ENCODE measurements around the gene CBR3. TPM values are rescaled to one million over a fixed set of nuclear protein-coding genes. Genes with fewer than 3 reads are reported as not detected.

Gene CBR3
- total RNA-seq, 1 donor from 2014 or later, result 1.6 TPM

DNA sequence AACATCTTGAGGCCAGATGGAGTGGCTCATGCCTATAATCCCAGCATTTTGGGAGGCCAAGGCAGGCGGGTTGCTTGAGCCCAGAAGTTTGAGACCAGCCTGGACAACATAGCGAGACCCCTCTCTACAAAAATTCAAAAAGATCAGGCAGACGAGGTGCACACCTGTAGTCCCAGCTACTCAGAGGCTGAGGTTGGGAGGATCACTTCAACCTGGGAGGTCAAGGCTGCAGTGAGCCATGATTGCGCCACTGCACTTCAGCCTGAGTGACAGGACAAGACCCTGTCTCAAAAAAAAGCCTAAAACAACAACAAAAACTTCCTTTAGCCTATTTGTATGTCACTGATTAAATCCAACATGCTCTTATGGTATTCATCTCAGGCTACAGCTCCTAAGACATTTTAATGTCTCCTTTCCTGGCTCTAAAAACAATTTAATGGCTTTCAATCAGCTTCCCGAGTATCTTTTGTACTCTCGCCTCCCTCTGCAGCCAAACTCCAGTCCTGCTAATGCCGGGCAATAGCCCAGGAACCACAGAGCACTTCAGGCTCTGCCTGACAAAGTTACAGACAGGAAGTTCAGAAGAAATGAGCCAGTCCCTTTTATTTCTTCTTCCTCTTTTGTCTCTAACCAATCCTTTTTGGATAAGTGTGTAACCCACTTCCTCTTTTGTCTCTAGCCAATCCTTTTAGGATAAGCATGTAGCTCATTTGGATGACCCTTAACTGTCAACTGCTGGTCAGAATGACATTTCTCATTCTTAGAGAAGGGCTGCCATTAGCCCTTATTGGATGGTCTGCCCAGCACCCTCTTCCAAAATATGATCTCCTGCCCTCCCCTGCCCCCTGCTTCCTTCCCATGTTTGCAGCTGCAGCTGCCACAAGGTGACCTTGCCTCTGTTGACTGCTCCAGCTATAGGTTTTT is 15.2 kb downstream of the CBR3 start:
- Histone ChIP-seq H3K36me3 (ENCODE audit: control insufficient read depth in 3 of 3, insufficient read depth in 3 of 3, low read length in 3 of 3) (peaks cover 0 to 2% (median 0%) of the 10 kb centered on the region in 3 donors), H3K4me1 (ENCODE audit: control insufficient read depth in 3 of 3, insufficient read depth in 3 of 3, low read length in 3 of 3) (peaks cover 9 to 11% (median 10%) of the 10 kb centered on the region in 3 donors), H3K9ac (ENCODE audit: low read depth in 1 of 3, low read length in 3 of 3) (peak overlapping the region in 2 of 3 donors; percentile 17 to 43), H3K27me3 (ENCODE audit: control insufficient read depth in 3 of 3, insufficient read depth in 3 of 3, low read length in 3 of 3) (no peaks in the 10 kb centered on the region), H3K9me3 (ENCODE audit: control insufficient read depth in 3 of 3, low read length in 3 of 3) (peaks cover 0 to 5% (median 0%) of the 10 kb centered on the region in 3 donors), H3K4me3 (ENCODE audit: low read length in 3 of 3) (peak overlapping the region in 2 of 3 donors; percentile 17 to 38), H3K27ac (ENCODE audit: low read depth, low read length) (peak overlapping the region; percentile 68)

DNA sequence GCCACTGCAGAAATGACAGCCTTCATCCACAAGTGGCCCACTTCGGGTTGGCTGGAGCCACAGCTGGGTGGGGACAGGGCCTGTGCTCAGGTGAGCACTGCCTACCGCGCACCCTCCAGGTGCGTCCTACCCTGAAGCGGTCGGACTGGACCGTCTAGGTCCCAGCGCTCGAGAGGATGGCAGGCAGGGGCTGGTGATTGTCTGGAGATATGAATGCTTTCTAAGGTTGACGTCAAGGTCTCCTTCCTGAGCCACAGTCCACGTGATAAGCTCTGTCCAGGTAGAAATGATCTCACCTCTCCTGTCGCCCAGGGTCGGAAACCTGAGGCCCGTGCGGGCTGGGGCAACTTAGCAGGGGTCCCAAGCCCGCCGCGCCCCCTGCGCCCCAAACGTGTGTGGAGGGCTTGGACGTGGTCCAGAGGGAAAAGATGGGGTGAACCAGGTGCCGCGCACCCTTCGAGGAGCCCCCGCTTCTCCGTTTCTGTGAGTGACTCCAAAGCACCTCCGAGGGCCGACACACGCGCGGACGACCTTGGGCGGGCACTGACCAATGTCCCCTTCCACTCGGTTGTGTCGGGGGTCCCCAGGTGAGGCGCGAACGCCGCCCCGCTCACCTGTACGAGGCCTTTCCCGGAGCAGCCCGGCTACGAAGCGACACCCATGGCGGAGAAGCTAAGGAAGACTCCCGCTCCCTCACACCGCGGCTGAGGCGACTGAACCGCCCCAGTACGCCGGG is 20.9 kb downstream of the CBR3 start:
- peak overlapping the region; percentile 82 to 93 (median 90) for H3K9ac ChIP-seq (ENCODE audit: low read depth in 1 of 3, low read length in 3 of 3)
- no peaks in the 10 kb centered on the region for H3K36me3 ChIP-seq (ENCODE audit: control insufficient read depth in 3 of 3, insufficient read depth in 3 of 3, low read length in 3 of 3)
- peak overlapping the region; percentile 79 to 93 (median 87) for H3K4me3 ChIP-seq (ENCODE audit: low read length in 3 of 3)
- H3K4me1 ChIP-seq (ENCODE audit: control insufficient read depth in 3 of 3, insufficient read depth in 3 of 3, low read length in 3 of 3), result peaks cover 8 to 17% (median 13%) of the 10 kb centered on the region in 3 donors
- peak overlapping the region; percentile 76 for H3K27ac ChIP-seq (ENCODE audit: low read depth, low read length)
- H3K9me3 ChIP-seq (ENCODE audit: control insufficient read depth in 3 of 3, low read length in 3 of 3), result peaks cover 0 to 5% (median 0%) of the 10 kb centered on the region in 3 donors
- no peaks in the 10 kb centered on the region for H3K27me3 ChIP-seq (ENCODE audit: control insufficient read depth in 3 of 3, insufficient read depth in 3 of 3, low read length in 3 of 3)

DNA sequence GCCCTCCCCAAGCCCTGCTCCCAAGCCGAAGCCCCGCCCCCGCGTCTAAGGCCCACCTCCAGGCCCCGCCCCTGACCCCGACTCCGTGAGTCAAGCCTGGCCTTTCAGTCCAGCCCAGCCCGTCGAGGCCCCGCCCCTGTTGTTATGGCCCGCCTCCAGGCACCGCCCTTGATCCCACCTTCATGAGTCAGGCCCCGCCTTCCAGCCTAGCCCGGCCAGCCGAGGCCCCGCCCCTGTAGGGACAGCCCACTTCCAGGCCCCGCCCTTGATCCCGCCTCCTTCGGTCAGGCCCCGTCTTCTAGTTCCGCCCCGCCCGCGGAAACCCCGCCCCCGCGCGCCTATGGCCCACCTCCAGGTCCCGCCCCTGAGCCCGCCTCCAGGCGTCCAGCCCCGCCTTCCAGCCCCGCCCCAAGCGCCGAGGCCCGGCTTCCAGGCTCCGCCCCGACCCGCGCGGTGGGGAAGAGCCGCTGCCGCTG is 21.5 kb downstream of the CBR3 start:
- Histone ChIP-seq H3K4me1 (ENCODE audit: control insufficient read depth in 3 of 3, insufficient read depth in 3 of 3, low read length in 3 of 3) (peaks cover 8 to 20% (median 12%) of the 10 kb centered on the region in 3 donors), H3K9ac (ENCODE audit: low read depth in 1 of 3, low read length in 3 of 3) (peak overlapping the region; percentile 82 to 93 (median 90)), H3K36me3 (ENCODE audit: control insufficient read depth in 3 of 3, insufficient read depth in 3 of 3, low read length in 3 of 3) (no peaks in the 10 kb centered on the region), H3K27ac (ENCODE audit: low read depth, low read length) (peak overlapping the region; percentile 76), H3K4me3 (ENCODE audit: low read length in 3 of 3) (peak overlapping the region; percentile 79 to 93 (median 87)), H3K27me3 (ENCODE audit: control insufficient read depth in 3 of 3, insufficient read depth in 3 of 3, low read length in 3 of 3) (no peaks in the 10 kb centered on the region), H3K9me3 (ENCODE audit: control insufficient read depth in 3 of 3, low read length in 3 of 3) (peaks cover 0 to 5% (median 0%) of the 10 kb centered on the region in 3 donors)

DNA sequence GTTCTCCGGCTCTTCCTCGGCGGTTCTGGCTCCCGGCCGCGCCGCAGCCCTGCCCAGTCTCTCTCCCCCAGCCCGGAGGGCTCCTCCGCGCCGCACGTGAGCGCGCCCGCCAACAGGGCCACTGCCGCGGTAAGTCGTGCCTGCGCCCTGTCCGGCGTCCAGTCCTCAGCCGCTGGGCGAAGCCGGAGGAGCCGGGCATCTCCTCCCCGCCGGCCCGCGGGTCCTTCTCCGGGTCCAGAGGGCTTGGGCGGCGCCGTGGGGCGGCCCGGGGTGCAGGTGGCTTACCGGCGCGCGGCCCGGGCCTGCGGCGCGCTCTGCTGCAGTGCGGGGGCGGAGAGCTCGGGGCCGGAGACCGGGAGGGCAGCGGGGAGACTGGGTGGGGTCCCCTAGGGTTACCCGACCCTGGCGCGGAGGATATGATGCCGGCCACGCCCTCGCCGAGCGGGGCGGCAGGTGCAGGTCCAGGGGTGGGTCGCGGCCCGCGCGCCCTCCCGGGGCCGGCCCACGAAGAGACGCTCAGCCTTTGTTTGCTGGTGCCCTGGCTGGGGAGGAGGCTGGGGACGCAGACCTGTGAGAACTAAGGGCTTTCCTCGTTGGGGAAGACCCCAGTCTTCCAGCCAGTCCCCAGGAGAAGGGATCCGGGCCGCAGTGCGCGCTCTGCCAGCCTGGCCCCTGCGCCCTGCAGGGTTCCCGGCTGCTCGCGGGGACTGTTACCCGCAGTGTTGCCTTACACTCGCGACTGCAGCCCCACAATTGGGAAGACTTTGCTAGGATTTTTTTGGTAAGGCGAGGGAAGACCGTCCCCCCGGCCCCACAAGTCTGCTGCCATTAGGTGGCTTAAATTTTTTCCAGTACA is 22.2 kb downstream of the CBR3 start, which contains the start of gene DOP1B:
Gene DOP1B, plus strand, starts transcription at position 10 of the 856 bp plus-strand sequence. CDS start 7,910 bp downstream, outside the sequence.
- Histone ChIP-seq H3K27me3 (ENCODE audit: control insufficient read depth in 3 of 3, insufficient read depth in 3 of 3, low read length in 3 of 3) (no peaks in the 10 kb centered on the region), H3K27ac (ENCODE audit: low read depth, low read length) (peak within 1 kb of the TSS; percentile 76), H3K36me3 (ENCODE audit: control insufficient read depth in 3 of 3, insufficient read depth in 3 of 3, low read length in 3 of 3) (no peaks in the 10 kb centered on the region), H3K9ac (ENCODE audit: low read depth in 1 of 3, low read length in 3 of 3) (peak within 1 kb of the TSS; percentile 82 to 93 (median 90)), H3K4me3 (ENCODE audit: low read length in 3 of 3) (peak within 1 kb of the TSS; percentile 79 to 93 (median 87)), H3K4me1 (ENCODE audit: control insufficient read depth in 3 of 3, insufficient read depth in 3 of 3, low read length in 3 of 3) (peaks cover 8 to 20% (median 12%) of the 10 kb centered on the region in 3 donors), H3K9me3 (ENCODE audit: control insufficient read depth in 3 of 3, low read length in 3 of 3) (peaks cover 0 to 5% (median 0%) of the 10 kb centered on the region in 3 donors)

DNA sequence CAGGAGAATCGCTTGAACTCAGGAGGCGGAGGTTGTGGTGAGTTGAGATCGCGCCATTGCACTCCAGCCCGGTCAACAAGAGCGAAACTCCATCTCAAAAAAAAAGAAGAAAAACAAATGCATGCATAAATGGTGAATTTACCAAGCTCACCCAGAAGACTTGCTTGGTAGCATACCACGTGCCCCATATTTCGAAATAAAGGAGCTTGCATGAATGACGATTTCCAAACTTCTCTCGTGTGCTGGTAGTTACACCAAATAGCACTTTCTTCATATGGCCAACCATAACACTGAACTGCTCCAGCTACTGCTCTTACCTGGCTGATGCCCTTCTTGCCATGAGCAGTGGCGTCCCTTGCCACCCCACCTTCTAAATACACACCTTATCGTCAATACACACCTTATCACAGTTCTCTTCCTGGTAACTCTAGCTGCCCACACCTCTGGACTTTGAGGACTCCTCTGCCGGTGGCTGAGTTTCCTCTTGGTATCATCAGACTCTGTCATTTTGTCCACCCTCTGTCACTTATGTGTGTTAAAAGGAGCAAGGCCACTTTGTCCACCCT is 24.6 kb downstream of the CBR3 start:
- Histone ChIP-seq H3K36me3 (ENCODE audit: control insufficient read depth in 3 of 3, insufficient read depth in 3 of 3, low read length in 3 of 3) (no peaks in the 10 kb centered on the region), H3K27me3 (ENCODE audit: control insufficient read depth in 3 of 3, insufficient read depth in 3 of 3, low read length in 3 of 3) (no peaks in the 10 kb centered on the region), H3K9me3 (ENCODE audit: control insufficient read depth in 3 of 3, low read length in 3 of 3) (no peaks in the 10 kb centered on the region), H3K4me3 (ENCODE audit: low read length in 3 of 3) (no peak overlapping the region), H3K4me1 (ENCODE audit: control insufficient read depth in 3 of 3, insufficient read depth in 3 of 3, low read length in 3 of 3) (peaks cover 8 to 28% (median 17%) of the 10 kb centered on the region in 3 donors), H3K9ac (ENCODE audit: low read depth in 1 of 3, low read length in 3 of 3) (no peak overlapping the region), H3K27ac (ENCODE audit: low read depth, low read length) (no peak overlapping the region)

DNA sequence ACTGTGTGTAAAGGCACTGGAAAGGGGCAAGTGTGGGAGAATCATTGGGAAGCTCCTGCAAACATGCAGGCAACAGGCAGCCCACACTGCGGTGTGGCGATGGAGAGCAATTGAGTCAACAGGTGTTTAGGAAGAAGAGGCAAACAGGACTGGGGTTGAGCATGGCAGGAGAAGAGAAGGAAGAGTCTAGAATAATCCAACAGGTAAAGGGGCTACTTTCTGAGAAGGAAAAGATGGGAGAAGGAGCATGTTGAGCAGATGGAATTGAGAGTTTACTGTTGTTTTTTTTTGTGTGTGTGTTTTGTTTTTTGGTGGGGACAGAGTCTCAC is 25.9 kb downstream of the CBR3 start:
- Histone ChIP-seq H3K27ac (ENCODE audit: low read depth, low read length) (no peak overlapping the region), H3K36me3 (ENCODE audit: control insufficient read depth in 3 of 3, insufficient read depth in 3 of 3, low read length in 3 of 3) (peaks cover 0 to 4% (median 3%) of the 10 kb centered on the region in 3 donors), H3K4me3 (ENCODE audit: low read length in 3 of 3) (no peak overlapping the region), H3K9ac (ENCODE audit: low read depth in 1 of 3, low read length in 3 of 3) (no peak overlapping the region), H3K27me3 (ENCODE audit: control insufficient read depth in 3 of 3, insufficient read depth in 3 of 3, low read length in 3 of 3) (no peaks in the 10 kb centered on the region), H3K9me3 (ENCODE audit: control insufficient read depth in 3 of 3, low read length in 3 of 3) (no peaks in the 10 kb centered on the region), H3K4me1 (ENCODE audit: control insufficient read depth in 3 of 3, insufficient read depth in 3 of 3, low read length in 3 of 3) (peaks cover 4 to 22% (median 11%) of the 10 kb centered on the region in 3 donors)

DNA sequence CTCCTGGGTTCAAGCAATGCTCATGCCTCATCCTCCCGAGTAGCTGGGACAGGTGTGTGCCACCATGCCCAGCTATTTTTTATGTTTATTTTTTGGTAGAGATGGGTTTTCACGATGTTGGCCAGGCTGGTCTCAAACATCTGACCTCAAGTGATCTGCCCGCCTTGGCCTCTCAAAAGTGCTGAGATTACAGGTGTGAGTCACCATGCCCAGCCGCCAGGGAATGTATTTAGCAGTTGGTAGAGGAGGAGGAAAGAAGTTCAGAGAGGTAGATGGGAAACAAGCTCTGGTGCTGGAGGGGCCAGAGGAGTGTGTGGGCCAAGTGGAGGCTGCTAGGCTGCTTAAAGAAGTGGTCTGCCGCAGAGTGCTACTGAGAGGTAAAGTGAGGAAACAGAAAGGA is 27.8 kb downstream of the CBR3 start:
- Histone ChIP-seq H3K9ac (ENCODE audit: low read depth in 1 of 3, low read length in 3 of 3) (no peak overlapping the region), H3K4me1 (ENCODE audit: control insufficient read depth in 3 of 3, insufficient read depth in 3 of 3, low read length in 3 of 3) (peaks cover 4 to 19% (median 9%) of the 10 kb centered on the region in 3 donors), H3K4me3 (ENCODE audit: low read length in 3 of 3) (no peak overlapping the region), H3K9me3 (ENCODE audit: control insufficient read depth in 3 of 3, low read length in 3 of 3) (no peaks in the 10 kb centered on the region), H3K27ac (ENCODE audit: low read depth, low read length) (no peak overlapping the region), H3K27me3 (ENCODE audit: control insufficient read depth in 3 of 3, insufficient read depth in 3 of 3, low read length in 3 of 3) (no peaks in the 10 kb centered on the region), H3K36me3 (ENCODE audit: control insufficient read depth in 3 of 3, insufficient read depth in 3 of 3, low read length in 3 of 3) (peaks cover 0 to 5% (median 4%) of the 10 kb centered on the region in 3 donors)

DNA sequence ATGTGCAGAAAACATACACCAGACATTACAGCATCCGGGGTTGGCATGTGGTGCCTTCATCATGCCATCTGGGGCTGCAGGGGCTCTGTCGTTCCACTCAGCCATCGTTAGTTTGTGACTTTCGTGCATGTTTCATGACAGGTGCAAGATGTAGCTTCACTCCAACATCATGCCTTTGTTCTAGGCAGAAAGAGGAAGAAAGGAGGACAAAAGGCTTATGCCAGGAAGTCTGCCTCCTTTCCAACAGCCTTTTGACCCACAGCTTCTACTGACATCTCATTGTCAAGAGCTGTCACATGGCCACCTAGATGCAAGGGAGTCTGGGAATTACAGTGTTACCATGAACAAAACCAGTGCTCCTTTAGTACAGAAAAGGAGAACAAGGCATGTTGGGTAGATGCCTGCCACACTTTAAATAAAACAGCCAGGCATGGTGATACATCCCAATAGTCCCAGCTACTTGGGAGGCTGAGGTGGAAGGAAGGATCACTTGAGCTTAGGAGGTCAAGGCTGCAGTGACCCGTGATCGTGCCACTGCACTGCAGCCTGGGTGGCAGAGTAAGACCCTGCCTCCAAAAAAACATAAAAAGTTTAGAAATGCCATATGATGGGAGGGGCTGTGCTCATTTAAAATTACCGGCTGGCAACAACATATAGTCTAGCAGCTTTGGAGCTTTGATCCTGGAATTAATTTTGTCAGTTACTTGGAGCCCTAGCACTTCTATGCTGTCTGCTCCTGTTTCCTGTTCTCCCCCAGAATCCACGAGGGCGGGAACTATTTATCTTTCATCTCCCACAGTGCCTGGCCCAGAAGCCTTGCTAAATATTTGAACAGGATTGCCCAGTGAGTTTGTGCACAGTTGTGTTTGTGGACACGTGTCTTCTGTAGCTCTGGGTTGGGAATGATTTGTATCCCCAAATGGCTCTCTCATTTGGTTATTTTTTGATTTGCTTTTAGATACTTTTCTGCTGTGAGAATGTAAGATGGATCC is 29.2 kb downstream of the CBR3 start:
- Histone ChIP-seq H3K9ac (ENCODE audit: low read depth in 1 of 3, low read length in 3 of 3) (no peak overlapping the region), H3K4me1 (ENCODE audit: control insufficient read depth in 3 of 3, insufficient read depth in 3 of 3, low read length in 3 of 3) (peaks cover 3 to 19% (median 9%) of the 10 kb centered on the region in 3 donors), H3K4me3 (ENCODE audit: low read length in 3 of 3) (no peak overlapping the region), H3K27ac (ENCODE audit: low read depth, low read length) (no peak overlapping the region), H3K27me3 (ENCODE audit: control insufficient read depth in 3 of 3, insufficient read depth in 3 of 3, low read length in 3 of 3) (no peaks in the 10 kb centered on the region), H3K9me3 (ENCODE audit: control insufficient read depth in 3 of 3, low read length in 3 of 3) (no peaks in the 10 kb centered on the region), H3K36me3 (ENCODE audit: control insufficient read depth in 3 of 3, insufficient read depth in 3 of 3, low read length in 3 of 3) (peaks cover 4 to 11% (median 7%) of the 10 kb centered on the region in 3 donors)
